Dermis microvascular lymphatic vessel endothelial cell (primary cell): ENCODE results near the gene LRMDA. TPM values are rescaled to one million over a fixed set of nuclear protein-coding genes. Genes with fewer than 3 reads are reported as not detected.

Source experiments
- DNase-seq, 2 donors: peaks; one replicate each; pipeline versions ENCODE4 v3.0.0 to v3.0.0-alpha.2; 2010; ENCODE audit warnings: low read depth in 2 of 2
- total RNA-seq: library from RNA; depleted of rRNA; stranded (reverse); fragments of >200 nt; gene quantifications from 2 replicates; pipeline ENCODE4 v1.2.1, GENCODE V29; 2014

Gene LRMDA
- total RNA-seq, 1 donor from 2014 or later = 10.4 TPM

- DNase-seq = no peak
Measured at GRCh38 chr10:76324283-76324682, 892.9 kb downstream of the LRMDA start.

GRCh38 chr10:76327441-76327840, 896.0 kb downstream of the LRMDA start:
- no peak for DNase-seq

GRCh38 chr10:76328348-76328747, 896.9 kb downstream of the LRMDA start:
- no peak for DNase-seq

GRCh38 chr10:76329891-76330575, 898.6 kb downstream of the LRMDA start:
- peak in 1 of 2 donors; percentile 44 for DNase-seq

- DNase-seq = no peak
Measured at GRCh38 chr10:76331742-76332141, 900.3 kb downstream of the LRMDA start.

- no peak for DNase-seq
Measured at GRCh38 chr10:76333326-76333725, 901.9 kb downstream of the LRMDA start.

GRCh38 chr10:76333796-76334195, 902.4 kb downstream of the LRMDA start:
- no peak for DNase-seq

GRCh38 chr10:76334255-76334654, 902.8 kb downstream of the LRMDA start:
- DNase-seq = no peak

- DNase-seq = peak; percentile 16 to 77
Measured at GRCh38 chr10:76336213-76336963, 905.0 kb downstream of the LRMDA start.

GRCh38 chr10:76337641-76338040, 906.2 kb downstream of the LRMDA start:
- peak in 1 of 2 donors; percentile 64 for DNase-seq

- DNase-seq = peak in 1 of 2 donors; percentile 22
Measured at GRCh38 chr10:76338187-76338586, 906.8 kb downstream of the LRMDA start.

GRCh38 chr10:76341740-76342139, 910.3 kb downstream of the LRMDA start:
- no peak for DNase-seq

- DNase-seq = no peak
Measured at GRCh38 chr10:76342996-76343395, 911.6 kb downstream of the LRMDA start.

GRCh38 chr10:76347832-76348231, 916.4 kb downstream of the LRMDA start:
- DNase-seq = no peak

GRCh38 chr10:76350583-76350982, 919.2 kb downstream of the LRMDA start:
- no peak for DNase-seq

- DNase-seq = peak; percentile 75 to 95
Measured at GRCh38 chr10:76352300-76352699, 920.9 kb downstream of the LRMDA start.

- no peak for DNase-seq
Measured at GRCh38 chr10:76353237-76353851, 921.9 kb downstream of the LRMDA start.

GRCh38 chr10:76354212-76354738, 922.9 kb downstream of the LRMDA start:
- no peak for DNase-seq

- no peak for DNase-seq
Measured at GRCh38 chr10:76354921-76355320, 923.5 kb downstream of the LRMDA start.

- DNase-seq = no peak
Measured at GRCh38 chr10:76356557-76356956, 925.1 kb downstream of the LRMDA start.

GRCh38 chr10:76357726-76358415, 926.4 kb downstream of the LRMDA start:
- peak in 1 of 2 donors; percentile 25 for DNase-seq
